Uterus (tissue), 4 donors: ENCODE measurements around the gene DNMT3A. TPM values are rescaled to one million over a fixed set of nuclear protein-coding genes. Genes with fewer than 3 reads are reported as not detected.

Experiments used
- DNase-seq, 2 donors: peaks; one replicate each; pipeline ENCODE4 v3.0.0-alpha.2; 2019 to 2020
- H3K27ac ChIP-seq, 2 donors: fragments of 200-600 bp; sonication (generic); 1 replicate in 1 of 2; 2 replicates in 1 of 2; pipeline ENCODE4 v1.5.1; 2016 to 2018
- H3K27me3 ChIP-seq, 2 donors: fragments of 200-600 bp; sonication (generic); one replicate each; pipeline ENCODE4 v1.5.1; 2018 to 2019; ENCODE audit warnings: control low read depth in 1 of 2
- H3K36me3 ChIP-seq, 2 donors: fragments of 200-600 bp; sonication (generic); one replicate each; pipeline ENCODE4 v1.5.1; 2019; ENCODE audit warnings: control low read depth in 1 of 2
- H3K4me1 ChIP-seq, 2 donors: fragments of 200-600 bp; sonication (generic); one replicate each; pipeline ENCODE4 v1.5.1; 2018 to 2019; ENCODE audit warnings: control low read depth in 1 of 2
- H3K4me3 ChIP-seq, 2 donors: fragments of 200-600 bp; sonication (generic); 1 replicate in 1 of 2; 2 replicates in 1 of 2; pipeline ENCODE4 v1.5.1; 2018 to 2019; ENCODE audit warnings: mild to moderate bottlenecking in 1 of 2
- H3K9me3 ChIP-seq, 2 donors: fragments of 200-600 bp; sonication (generic); one replicate each; pipeline ENCODE4 v1.5.1; 2019; ENCODE audit warnings: control low read depth in 1 of 2
- CTCF ChIP-seq, 4 experiments: fragments of 200-600 bp in 2 of 4; fragments of 450-650 bp in 2 of 4; sonication (generic) in 2 of 4; IDR thresholded peaks; one replicate each; pipeline ENCODE4 v1.5.1; 2016 to 2019; ENCODE audit warnings: antibody characterized with exemption in 4 of 4, mild to moderate bottlenecking in 2 of 4, moderate library complexity in 1 of 4
- POLR2A ChIP-seq, 2 donors: fragments of 450-650 bp; IDR thresholded peaks; one replicate each; pipeline ENCODE4 v1.6.1; 2016; ENCODE audit warnings: antibody characterized with exemption in 2 of 2, mild to moderate bottlenecking in 1 of 2, moderate library complexity in 1 of 2
- intact Hi-C: fragments of 100-400 bp; cut with DNase I; formaldehyde crosslinking; loops from one replicate; pipeline ENCODE4 v1.15.1; 2023; ENCODE audit warnings: low total_unique reads
- total RNA-seq, 4 donors: library from RNA; depleted of rRNA in 3 of 4; stranded (reverse); fragments of >200 nt in 3 of 4; gene quantifications; one replicate each; pipeline versions ENCODE4 v1.1.0 to v1.2.4, GENCODE V29; 2014 to 2023
- donor health status: DM: yes; HTN: yes; CAD: no.

The DNMT3A gene
- total RNA-seq, 4 donors from 2014 or later: 2.3 to 95.8 (median 29.9) TPM

- TF ChIP-seq CTCF (IDR thresholded peaks at IDR 0.05) (no peak), POLR2A (IDR thresholded peaks at IDR 0.05) (no peak)
- no peak for DNase-seq
These were observed 33.7 kb downstream of the DNMT3A start for GRCh38 chr2:25307949-25308557.

GRCh38 chr2:25306777-25307368, 34.9 kb downstream of the DNMT3A start:
- Histone ChIP-seq H3K27me3 (no peaks in the 10 kb centered on the region), H3K27ac (no peak overlapping the region), H3K9me3 (no peaks in the 10 kb centered on the region), H3K4me1 (peaks cover 8 to 12% of the 10 kb centered on the region in 2 donors), H3K36me3 (no peaks in the 10 kb centered on the region), H3K4me3 (no peak overlapping the region)
- intact Hi-C loops: no loop called here
- TF ChIP-seq POLR2A (IDR thresholded peaks at IDR 0.05): no peak
- no peak for TF ChIP-seq CTCF (IDR thresholded peaks at IDR 0.05)
- no peak for DNase-seq

More at GRCh38 chr2:25307949-25308557, 33.7 kb downstream of the DNMT3A start:
- Histone ChIP-seq H3K4me3 (no peak overlapping the region), H3K27me3 (no peaks in the 10 kb centered on the region), H3K9me3 (no peaks in the 10 kb centered on the region), H3K36me3 (no peaks in the 10 kb centered on the region), H3K27ac (no peak overlapping the region), H3K4me1 (peaks cover 12 to 13% of the 10 kb centered on the region in 2 donors)
- intact Hi-C loops: no loop called here

GRCh38 chr2:25305775-25306174, 36.0 kb downstream of the DNMT3A start:
- Histone ChIP-seq H3K27me3 (no peaks in the 10 kb centered on the region), H3K4me1 (peaks cover 4 to 7% of the 10 kb centered on the region in 2 donors), H3K4me3 (no peak overlapping the region), H3K36me3 (no peaks in the 10 kb centered on the region), H3K27ac (no peak overlapping the region), H3K9me3 (no peaks in the 10 kb centered on the region)
- TF ChIP-seq POLR2A (IDR thresholded peaks at IDR 0.05) (no peak), CTCF (IDR thresholded peaks at IDR 0.05) (no peak)
- intact Hi-C loops: no loop called here
- no peak for DNase-seq

GRCh38 chr2:25304826-25305596, 36.7 kb downstream of the DNMT3A start:
- DNase-seq: no peak
- no peak for TF ChIP-seq POLR2A (IDR thresholded peaks at IDR 0.05)
- TF ChIP-seq CTCF (IDR thresholded peaks at IDR 0.05): no peak
- no peak overlapping the region for H3K4me3 ChIP-seq
- no peak overlapping the region for H3K27ac ChIP-seq
- H3K9me3 ChIP-seq: no peaks in the 10 kb centered on the region
- intact Hi-C loops: no loop called here
- H3K36me3 ChIP-seq: no peaks in the 10 kb centered on the region
- peaks cover 0 to 1% of the 10 kb centered on the region in 2 donors for H3K4me1 ChIP-seq
- H3K27me3 ChIP-seq: no peaks in the 10 kb centered on the region

- peaks cover 0 to 8% of the 10 kb centered on the region in 2 donors for H3K4me1 ChIP-seq
- TF ChIP-seq POLR2A (IDR thresholded peaks at IDR 0.05) (no peak), CTCF (IDR thresholded peaks at IDR 0.05) (no peak)
- intact Hi-C loops: no loop called here
- H3K9me3 ChIP-seq: no peaks in the 10 kb centered on the region
- H3K4me3 ChIP-seq: no peak overlapping the region
- no peak for DNase-seq
- no peaks in the 10 kb centered on the region for H3K36me3 ChIP-seq
- H3K27me3 ChIP-seq: no peaks in the 10 kb centered on the region
- H3K27ac ChIP-seq: no peak overlapping the region
These were observed 37.4 kb downstream of the DNMT3A start for GRCh38 chr2:25304321-25304720.
